OCI-LY7 (cell line): ENCODE data around the gene CAPZA2.

ENCODE experiments used
- CTCF ChIP-seq: fragments of 200-600 bp; sonication (generic); conservative IDR thresholded peaks from 2 replicates; pipeline ENCODE4 v1.5.1; 2014; ENCODE audit warnings: mild to moderate bottlenecking, antibody characterized with exemption, low read length, moderate library complexity, mixed read lengths
- EZH2phosphoT487 ChIP-seq: fragments of 200-600 bp; sonication (generic); IDR thresholded peaks from 2 replicates; pipeline ENCODE4 v1.6.1; 2018; ENCODE audit warnings: low read depth, borderline replicate concordance, mild to moderate bottlenecking, mixed run types, antibody characterized with exemption, low read length, moderate library complexity, mixed read lengths

- TF ChIP-seq CTCF (no peak), EZH2phosphoT487 (no peak)
These were observed 20.0 kb upstream of the CAPZA2 start for GRCh38 chr7:116842371-116842770.
